Measurements from ENCODE around the gene SDK1.
"Not testable (repeated sequence)": the region's sequence is repeated elsewhere in the genome, so short reads cannot be mapped to it uniquely, and the experiment has no call there.

Gene SDK1

DNA sequence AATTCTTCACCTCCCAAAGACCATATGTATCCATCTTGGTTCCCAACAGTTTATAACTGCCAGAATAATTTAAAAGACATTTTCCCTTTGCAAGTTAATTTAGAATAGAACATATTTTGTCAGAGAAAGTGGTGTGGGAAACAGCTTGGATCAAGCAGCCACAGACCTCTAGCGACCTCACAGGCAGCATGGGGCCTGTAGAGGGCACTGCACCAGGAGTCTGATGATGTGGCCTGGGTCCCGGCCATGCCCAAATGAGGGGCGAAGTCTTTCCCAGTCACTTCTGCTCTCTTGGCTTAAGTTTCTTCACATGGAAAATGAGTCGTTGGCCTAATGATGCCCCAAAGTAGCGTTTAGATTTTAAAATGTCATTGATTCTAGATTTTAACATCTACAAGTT lies 243.2 kb downstream of the SDK1 start:
- no peak for DNase-seq

DNA sequence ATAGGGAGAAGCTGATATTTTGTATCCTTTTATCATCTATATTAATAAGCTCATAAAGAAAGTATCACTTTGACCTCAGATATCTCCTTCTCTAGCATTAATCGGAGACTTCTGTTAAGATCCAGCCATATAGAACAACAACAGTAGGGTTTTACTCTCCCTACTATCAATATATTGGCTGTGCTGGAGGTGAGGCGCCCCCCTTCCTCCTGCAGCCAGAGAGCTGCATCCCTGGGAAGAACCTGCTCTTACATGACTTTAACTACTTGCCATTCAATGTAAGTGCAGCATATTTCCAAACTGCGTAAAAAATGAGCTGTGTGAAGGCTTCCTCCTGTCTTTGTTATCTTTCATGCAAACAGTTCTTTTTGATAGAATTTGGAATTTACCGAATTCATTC lies 247.8 kb downstream of the SDK1 start:
- DNase-seq, result no peak

DNA sequence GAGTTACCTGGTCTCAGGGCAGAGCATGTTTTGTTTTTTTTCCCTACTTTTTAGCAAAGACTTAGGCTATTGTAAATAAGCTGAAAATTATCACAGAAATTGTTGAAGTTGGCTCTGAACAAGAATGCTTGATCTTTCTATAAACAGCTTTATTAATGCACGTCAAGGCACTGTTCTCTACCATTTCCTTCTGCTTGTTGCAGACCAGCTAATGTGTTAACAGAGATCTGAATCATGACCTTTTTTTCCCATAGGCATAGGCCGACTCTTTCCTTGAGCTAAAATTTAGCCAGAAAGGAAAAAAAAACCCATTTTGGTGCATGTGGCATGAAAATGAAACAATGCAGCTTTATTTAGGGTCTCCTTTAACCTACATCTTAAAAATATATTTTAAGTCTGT lies 248.5 kb downstream of the SDK1 start:
- no peak for DNase-seq

DNA sequence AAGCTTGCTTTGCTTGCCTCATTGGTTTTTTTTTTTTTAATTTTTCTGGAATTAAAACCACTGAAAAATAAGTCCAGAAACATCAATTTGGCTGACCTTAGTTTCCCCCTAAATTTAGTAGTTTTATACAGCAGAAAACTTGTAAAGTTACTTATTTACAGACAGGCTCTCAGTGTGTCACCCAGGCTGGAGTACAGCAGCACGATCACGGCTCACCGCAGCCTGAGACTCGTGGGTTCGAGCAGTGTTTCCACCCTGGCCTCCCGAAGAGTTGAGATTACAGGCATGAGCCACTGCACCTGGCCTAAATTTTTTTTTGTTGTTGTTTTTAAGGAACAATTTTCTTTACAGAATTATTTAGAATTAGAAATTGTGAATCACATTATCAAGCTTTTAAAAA lies 250.5 kb downstream of the SDK1 start:
- DNase-seq, result no peak

DNA sequence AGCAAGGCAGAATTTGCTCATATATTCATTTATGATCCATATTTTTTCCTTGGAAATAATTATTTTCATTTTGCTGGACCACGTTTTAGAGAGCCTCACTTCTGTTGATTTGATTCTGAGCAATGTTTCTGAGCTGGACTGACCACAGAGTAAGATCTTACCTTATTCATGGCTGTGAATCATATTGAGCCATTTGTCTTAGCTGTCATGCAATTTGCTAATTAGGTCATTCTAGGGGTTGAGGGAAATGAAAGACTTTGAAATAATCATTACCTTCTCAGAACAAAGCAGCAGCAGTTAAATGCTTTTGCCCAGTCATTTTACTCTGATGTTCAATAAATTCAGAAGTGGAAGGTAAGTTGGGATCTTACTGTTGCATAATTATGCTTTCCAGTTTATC lies 251.4 kb downstream of the SDK1 start:
- DNase-seq, result peak; percentile 14

DNA sequence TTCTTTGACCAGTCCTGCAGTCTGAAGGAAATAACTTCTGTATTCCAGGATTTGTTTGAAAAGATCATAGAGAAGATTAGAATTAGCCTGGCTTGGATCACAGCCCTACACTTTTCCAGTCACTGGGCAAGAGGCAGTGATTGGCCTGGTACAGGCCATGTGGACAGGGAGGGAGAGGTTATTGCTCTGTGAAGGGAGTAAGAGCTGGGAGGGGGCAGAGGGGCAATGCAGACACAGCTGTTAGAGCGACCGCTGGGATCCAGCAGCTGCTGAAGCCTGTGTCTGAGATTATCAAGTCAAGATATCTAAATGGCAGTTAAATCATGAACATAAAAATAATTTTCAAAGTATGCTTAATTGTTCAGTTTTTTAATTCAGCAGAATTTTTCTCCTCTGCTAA lies 257.3 kb downstream of the SDK1 start:
- DNase-seq, result no peak

DNA sequence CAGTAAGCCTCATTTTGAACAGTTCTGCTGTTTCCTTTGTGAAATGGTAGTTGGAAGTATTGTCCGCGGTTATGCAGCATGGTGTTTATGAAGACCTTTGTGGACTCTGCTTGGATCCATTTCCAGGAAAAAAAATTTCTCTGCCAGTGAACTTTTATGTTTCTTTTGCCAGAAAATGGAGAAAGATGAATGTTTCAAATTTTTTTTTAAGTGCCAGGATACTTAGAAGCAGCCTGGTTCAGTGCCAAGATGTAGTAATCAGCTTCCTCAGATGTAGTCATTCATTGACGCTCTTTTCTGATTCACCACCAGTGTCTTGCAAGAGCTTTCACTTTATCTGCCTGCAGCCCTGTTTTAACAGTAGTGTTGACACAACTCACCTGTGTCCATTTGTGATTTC lies 258.2 kb downstream of the SDK1 start:
- DNase-seq, result peak; percentile 88

DNA sequence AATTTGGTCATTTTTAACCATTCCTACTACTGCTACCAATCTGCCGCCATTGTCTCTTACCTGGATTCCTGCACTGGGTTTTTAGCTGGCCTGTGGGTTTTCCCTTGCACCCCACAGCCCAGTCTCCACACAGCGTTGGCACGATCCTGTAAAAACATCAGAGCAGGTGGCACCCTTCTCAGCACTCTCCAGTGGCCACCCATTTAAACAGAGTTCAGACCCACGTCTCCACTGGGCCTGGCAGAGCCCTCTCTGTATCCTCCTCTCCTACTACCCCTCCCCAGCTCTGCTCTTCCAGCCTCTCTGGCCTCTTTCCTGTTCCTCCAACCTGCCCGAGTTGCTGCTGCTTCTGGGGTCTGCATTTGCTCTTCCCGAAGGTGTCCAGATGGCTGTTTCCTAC lies 259.4 kb downstream of the SDK1 start:
- DNase-seq, result no peak

DNA sequence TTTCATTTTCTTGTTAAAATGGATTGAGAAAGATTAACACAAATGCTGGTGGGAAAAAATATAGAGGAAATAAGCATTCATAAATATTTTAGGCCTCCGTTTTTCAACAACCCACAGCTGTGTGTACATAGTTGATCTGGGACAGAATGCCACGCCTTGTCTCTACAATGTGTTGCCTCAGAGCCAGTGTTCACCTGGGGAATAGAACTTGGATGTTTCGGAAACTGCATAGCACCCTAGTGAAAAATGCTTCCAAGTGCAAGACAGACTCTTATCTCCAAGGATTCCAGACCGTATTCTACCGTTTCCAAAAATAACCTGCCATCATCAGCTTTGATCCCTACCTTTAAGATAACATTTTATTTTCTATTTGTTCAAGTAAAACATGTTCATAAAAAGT lies 260.9 kb downstream of the SDK1 start:
- DNase-seq, result no peak

DNA sequence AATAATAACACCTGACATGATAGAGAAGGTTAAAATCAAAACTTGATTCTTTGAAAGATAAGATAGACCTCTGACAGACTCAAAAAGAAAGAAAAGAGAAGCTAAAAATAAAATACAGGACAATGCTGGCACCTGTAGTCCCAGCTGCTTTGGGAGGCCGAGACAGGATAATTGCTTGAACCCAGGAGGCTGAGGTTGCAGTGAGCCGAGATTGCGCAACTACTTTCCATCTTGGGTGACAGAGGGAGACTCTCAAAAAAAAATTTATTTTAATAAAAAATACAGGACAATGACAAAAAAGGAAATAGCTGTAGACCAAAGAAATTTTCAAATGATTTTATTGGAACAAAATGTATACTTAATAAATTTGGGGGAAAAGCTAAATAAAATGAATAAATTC lies 263.2 kb downstream of the SDK1 start:
- DNase-seq, result no peak

DNA sequence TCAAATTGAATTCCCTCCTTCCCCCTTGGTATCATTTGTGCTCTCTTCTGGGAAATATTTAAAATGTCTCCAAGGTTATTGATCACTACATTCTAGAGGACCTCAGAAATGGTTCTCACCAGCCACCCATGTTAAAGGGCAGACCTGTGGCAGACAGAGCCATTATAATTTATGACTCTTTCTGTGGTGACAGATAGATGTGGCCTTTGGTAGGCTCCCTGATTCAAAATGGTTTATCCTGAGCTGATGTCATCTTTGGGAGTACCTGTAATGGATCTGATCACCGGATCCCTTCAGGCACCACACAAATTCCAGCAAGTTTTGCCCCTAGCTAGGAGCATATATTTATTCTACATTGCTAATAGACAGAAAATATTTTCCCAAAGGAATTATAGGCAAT lies 267.5 kb downstream of the SDK1 start:
- DNase-seq, result no peak

DNA sequence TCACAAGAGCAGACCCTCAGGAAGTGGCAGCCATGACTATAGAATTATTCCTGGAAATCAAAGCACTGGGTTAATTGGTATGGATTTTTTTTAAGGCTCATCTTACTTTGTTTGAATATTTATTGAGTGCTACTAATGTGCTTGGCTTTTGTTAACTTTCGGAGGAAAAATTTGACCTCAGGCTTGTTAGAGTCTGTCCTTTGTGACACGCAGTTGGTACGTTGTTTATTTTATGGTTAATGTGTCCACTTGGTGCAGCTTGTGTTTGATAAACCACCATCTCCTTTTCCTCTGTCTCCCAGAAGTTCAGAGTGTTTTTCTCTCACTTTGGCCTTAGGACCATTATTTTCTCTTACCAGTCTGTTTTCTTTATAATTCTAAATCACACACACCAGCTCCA lies 268.6 kb downstream of the SDK1 start:
- DNase-seq, result no peak

DNA sequence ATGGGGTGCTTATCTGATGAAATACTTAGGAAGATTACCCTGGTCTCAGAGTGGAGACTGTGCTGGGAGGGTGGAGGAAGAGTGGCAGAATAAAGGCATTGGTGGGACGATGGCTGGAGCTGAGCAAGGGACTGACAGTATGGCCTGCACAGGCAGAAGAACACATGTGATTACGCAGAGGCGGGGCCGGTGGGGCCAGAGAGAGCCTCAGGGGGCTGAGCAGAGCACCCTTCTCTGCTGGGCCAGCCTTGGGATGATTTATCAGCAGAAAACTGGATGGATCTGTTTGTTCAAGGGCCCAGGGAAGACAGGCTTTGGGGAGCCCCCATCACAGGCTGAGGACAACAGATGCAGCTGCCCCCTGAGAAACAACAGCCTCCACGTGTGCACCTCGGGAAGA lies 272.1 kb downstream of the SDK1 start:
- no peak for DNase-seq

DNA sequence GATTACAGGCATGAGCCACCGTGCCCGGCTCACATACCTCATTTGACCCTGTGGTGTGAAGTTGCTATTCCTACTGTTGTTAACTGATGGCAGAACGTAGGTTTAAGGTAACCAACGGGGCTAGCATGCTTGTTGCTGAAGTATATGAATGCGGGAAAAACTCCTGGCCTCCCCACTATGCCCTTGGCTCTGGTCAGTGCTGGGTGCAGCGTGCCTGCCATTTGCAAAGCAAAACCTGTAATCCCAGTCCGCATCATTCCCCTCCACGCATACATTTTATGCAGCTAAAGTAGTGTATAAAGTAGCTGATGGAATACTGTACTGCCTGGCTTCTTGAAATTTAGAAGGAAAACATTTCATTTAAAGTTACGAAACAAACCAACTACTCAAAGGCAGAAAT lies 273.3 kb downstream of the SDK1 start:
- no peak for DNase-seq

DNA sequence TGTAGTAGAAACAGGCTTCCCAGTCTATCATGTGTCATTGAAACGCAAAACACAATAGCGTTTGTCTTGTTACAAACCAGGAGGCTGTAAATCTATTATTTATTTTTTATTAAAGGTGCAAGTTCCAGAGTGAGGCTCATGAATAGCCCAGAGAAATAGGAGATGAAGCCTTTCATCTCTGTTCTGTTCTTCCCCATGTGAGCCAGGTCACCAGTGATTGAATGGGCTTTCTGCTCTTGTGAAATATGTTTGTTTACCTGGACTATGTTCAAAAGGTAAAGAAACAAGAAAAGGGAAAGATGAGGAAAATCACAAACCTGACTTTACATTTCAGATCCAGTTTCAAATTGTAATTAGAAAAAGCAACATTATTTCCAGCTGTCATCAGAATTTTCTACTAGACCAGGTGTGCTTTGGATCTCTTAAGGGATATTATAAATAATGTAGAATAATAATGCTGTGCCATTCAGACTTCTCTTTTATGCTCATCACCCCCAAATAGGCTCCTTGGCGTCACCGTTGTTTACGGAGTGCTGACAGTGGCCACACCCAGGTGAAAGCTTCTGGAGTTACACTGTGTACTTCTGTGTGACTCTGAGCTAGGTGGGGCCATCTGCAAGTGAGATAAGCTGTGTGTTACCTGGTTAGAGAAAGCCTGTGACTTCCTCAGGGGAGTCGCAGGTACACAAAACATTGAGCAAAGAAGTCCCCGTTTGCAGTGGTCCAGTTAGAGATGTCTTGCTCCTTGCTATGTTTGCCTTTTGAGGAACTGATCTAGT lies 274.9 kb downstream of the SDK1 start:
- DNase-seq, result no peak

DNA sequence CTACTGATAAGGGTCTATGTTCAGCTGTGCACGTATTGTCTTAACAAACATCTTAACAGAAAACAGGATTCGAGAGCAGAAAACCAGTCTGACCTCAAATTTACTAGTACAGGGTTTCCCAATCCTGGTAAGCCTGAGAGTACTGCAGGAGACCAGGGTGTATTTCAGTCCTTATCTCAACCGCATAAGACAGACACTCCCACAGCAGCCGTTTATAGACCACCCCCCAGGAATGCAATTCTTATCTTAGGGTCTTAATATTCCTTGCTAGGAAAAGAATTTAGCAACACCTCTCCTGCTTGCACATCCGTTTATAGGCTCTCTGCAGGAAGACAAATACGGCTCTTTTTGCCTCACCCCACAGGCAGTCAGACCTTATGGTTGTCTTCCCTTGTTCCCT lies 277.3 kb downstream of the SDK1 start:
- no peak for DNase-seq

DNA sequence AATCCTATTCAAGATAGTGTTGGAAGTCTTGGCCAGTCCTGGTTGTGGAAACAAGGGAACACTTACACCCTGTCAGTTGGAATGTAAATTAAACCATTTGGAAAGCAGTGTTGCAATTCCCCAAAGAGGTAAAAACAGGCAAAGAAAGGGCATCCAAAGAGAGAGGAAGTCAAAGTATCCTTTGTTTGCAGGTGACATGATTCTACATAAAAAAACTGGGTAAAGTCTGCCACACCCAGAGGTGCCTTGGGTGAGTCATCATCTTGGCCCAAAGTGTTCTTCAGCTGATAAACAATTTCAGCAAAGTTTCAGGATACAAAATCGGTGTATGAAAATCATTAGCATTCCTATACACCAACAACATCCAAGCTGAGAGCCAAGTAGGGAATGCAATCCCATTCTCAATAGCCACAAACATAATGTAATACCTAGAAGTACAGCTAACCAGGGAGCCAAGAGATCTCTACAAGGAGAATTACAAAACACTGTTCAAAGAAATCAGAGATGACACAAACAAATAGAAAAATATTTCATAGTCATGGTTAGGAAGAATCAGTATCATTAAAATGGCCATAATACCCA lies 278.7 kb downstream of the SDK1 start:
- no peak for DNase-seq

DNA sequence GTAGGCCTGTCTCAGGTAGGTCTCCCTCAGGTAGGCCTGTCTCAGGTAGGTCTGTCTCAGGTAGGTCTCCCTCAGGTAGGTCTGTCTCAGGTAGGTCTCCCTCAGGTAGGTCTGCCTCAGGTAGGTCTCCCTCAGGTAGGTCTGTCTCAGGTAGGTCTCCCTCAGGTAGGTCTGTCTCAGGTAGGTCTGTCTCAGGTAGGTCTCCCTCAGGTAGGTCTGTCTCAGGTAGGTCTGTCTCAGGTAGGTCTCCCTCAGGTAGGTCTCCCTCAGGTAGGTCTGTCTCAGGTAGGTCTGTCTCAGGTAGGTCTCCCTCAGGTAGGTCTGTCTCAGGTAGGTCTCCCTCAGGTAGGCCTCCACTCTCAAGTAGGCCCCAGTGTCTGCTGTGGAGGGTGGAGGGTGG lies 281.1 kb downstream of the SDK1 start:
- not testable (repeated sequence) for DNase-seq

DNA sequence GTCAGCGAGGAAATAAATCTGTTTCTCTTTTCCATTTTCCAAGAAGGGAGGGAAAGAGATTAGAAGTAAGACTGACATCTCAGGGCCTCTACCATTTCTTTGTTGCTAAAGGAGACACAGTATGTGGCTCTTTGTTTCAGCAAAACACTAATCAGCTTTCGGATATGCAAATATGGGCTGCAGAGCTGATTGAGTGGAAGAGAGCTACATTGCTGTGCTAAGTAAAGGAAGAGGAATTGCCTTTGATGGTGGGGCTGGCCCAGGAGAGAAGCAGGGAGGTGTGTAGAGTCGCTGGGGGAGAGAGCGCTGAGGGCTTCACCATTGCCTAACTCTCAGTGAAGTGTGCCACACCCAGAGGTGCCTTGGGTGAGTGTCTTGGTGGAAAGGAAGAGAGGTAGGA lies 284.8 kb downstream of the SDK1 start:
- no peak for DNase-seq

DNA sequence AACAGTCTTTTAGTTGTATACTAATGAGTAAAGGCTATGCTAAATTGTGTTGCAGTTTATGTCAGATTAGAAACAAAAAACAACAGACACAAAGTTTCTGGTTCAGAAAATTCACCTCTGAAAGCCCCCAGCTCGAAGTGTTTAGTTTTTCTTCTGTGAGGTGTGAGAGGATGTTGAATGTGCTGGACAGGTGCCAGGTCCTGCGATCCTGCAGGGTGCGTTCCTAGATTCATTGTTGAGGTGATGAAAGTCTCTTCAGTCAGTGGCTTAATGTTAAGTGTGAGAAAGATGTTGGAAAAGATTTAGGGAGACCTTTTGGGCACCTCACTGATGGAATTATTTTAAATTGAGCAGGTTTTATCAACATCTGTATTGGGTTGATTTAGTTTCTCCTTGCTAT lies 287.3 kb downstream of the SDK1 start:
- no peak for DNase-seq

DNA sequence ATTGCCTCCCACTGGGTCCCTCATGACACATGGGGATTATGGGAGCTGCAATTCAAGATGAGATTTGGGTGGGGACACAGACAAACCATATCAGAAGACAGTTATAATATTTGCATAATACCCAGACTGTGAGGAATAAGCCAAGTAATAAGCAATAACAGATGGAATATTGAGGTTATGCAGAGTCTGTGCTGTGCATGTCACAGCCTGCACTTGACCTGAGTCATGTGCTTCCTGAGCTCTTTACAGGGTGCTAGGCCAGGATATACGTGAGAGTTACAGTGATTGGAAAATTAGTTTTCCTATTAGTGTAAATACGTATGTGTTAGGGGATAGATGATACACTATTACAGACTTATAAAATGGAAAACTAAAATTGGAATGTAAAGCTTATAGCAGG lies 288.7 kb downstream of the SDK1 start:
- no peak for DNase-seq

DNA sequence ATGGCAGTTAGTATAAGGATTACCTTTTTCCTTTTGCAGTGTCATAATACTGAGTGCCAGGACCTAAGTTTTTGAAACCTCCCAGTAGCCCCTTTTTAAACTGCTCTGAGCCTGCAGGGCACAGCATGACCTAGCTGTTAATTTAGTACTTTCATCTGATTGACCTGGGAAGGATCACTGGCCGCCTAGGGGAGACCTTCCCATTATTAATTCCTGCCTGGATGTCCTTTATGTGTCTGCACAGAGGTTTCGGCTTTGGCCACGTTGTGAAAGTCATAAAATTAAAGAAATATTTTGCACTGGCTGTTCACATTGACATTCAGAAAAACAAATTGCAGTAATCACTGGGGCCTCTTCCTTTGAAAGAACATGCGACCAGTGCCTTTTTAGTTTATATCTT lies 290.2 kb downstream of the SDK1 start:
- no peak for DNase-seq

DNA sequence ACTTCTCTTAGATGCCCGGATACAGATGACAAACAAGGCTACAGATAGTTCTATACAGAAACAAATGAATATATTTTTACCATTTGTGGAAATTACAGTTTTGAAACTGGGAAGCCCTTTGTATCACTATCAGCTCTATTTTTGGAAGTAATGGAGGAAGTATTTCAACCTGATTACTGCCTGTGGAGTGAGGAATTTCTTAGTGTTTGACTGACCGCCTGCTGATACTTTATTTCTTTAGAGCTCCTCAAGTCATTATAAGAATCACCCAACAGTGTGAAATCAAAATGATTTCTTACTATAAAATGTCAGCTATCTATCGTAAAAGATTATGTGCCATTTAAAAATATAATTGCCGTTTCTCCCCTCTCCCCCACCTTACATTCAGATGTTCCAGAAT lies 290.9 kb downstream of the SDK1 start:
- no peak for DNase-seq

DNA sequence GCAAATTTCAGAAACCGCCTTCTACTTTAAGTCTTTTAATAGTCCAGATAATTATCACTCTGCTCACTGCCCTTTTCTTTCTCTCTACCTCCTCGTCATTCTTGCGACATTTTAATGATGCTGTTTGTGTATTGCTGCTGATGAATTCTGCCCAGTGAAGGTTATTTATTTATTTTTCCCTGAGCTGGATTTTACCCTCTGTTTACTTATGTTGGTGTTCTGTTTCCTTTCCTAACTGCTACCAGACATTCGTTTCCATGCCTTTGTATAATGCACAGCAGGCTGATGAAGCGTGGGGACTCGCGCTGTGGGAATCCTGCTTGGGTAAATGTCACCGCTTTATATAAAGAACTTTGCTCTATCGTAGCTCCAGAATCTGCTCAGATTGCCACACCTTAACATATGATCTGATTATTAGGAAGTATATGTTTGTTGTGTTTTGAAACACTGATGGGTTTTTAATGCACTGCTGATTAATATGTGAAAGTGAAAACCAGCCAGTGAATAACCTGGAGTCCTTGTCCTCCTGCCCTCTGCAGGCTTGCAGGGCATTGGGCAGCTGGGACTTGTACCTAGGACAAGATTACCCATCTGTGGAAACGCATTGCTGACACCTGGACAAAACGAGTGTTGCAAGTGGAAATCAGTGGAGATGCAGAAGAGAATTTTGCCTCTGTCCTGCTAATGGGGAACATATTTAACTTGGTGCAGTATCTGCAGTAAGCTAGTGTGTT lies 291.5 kb downstream of the SDK1 start:
- no peak for DNase-seq

DNA sequence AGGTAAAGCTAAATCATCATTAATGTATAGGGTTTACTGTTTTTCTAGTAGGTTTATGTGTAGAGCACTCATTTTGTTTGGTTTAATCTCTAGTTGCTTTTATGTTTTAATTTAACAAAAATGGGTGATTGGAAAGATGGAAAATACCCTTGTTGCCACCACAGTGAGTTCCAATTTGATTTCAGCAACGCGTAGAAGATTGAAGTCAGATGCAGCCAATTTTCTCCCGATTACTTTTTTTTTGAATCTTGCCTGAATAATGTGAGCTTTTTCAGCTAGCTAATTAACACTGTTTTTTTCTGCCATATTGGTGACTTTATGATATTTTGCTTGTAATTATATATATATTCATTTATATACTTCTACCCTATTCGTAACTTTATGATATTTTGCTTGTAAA lies 293.8 kb downstream of the SDK1 start:
- DNase-seq, result no peak

All from HCEC 1CT (cell line).